ELF-1 (cell line): Measurements from ENCODE around the gene SEC16B.

ENCODE experiments used
- DNase-seq: peaks from one replicate; pipeline ENCODE4 v3.0.0-alpha.2; 2016; ENCODE audit warnings: low read depth, low spot score

Gene SEC16B

GRCh38 chr1:177969825-177970371, at the start of gene SEC16B:
TSS of gene SEC16B (minus strand) at chr1:177970058. CDS start at chr1:177967981, 2,077 bp downstream.
- DNase-seq, result no peak

GRCh38 chr1:178019622-178020021, 49.8 kb upstream of the SEC16B start:
- DNase-seq, result no peak

- no peak for DNase-seq
These were observed 49.4 kb upstream of the SEC16B start for GRCh38 chr1:178019208-178019607.

- DNase-seq, result no peak
These were observed 47.7 kb upstream of the SEC16B start for GRCh38 chr1:178017517-178017916.

- DNase-seq, result no peak
These were observed 42.1 kb upstream of the SEC16B start for GRCh38 chr1:178011864-178012503.

- DNase-seq, result no peak
These were observed 41.6 kb upstream of the SEC16B start for GRCh38 chr1:178011465-178011828.

GRCh38 chr1:178010674-178011464, 41.0 kb upstream of the SEC16B start:
- DNase-seq, result no peak

- DNase-seq, result no peak
These were observed 36.2 kb upstream of the SEC16B start for GRCh38 chr1:178006043-178006442.

- no peak for DNase-seq
These were observed 35.6 kb upstream of the SEC16B start for GRCh38 chr1:178005450-178005849.

- DNase-seq, result no peak
These were observed 35.1 kb upstream of the SEC16B start for GRCh38 chr1:178004926-178005391.

- no peak for DNase-seq
These were observed 29.1 kb upstream of the SEC16B start for GRCh38 chr1:177998696-177999631.

GRCh38 chr1:177996957-177997356, 27.1 kb upstream of the SEC16B start:
- no peak for DNase-seq

- DNase-seq, result no peak
These were observed 25.5 kb upstream of the SEC16B start for GRCh38 chr1:177995369-177995768.

GRCh38 chr1:177986281-177986680, 16.4 kb upstream of the SEC16B start:
- DNase-seq, result peak; percentile 37

GRCh38 chr1:177984761-177985160, 14.9 kb upstream of the SEC16B start:
- DNase-seq, result no peak

- peak; percentile 71 for DNase-seq
These were observed 14.3 kb upstream of the SEC16B start for GRCh38 chr1:177984136-177984525.

GRCh38 chr1:177983482-177984135, 13.8 kb upstream of the SEC16B start:
- peak; percentile 6 for DNase-seq

- DNase-seq, result no peak
These were observed 13.2 kb upstream of the SEC16B start for GRCh38 chr1:177983077-177983476.

GRCh38 chr1:177981200-177981599, 11.3 kb upstream of the SEC16B start:
- no peak for DNase-seq

- no peak for DNase-seq
These were observed 9.4 kb upstream of the SEC16B start for GRCh38 chr1:177979272-177979671.

- DNase-seq, result no peak
These were observed 8.7 kb upstream of the SEC16B start for GRCh38 chr1:177978530-177978929.
